ENCODE data around the gene CTNNA2. TPM values are rescaled to one million over a fixed set of nuclear protein-coding genes. Genes with fewer than 3 reads are reported as not detected.

Gene CTNNA2
- total RNA-seq, 4 donors from 2014 or later, result 0.40 to 1.7 (median 1.5) TPM; not detected in 1

DNA sequence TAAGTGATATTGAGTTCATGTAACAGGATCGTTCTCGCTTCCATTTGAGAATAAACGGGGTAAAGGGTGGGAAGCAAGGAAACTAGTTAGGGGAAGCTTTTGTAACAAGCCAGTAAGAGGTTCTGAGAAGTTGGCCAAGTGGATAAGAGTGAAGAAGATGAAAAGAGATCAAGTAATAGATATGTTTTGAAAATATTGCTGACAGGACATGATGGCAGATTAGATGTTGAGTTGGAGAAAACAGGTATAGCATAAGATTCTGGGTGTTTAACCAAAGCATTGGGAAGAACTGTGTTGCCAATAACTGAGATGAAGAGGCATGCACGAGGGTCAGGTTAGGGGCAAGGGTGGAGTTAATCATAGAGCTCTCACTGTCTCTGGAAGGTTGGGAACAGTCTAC lies 1121.7 kb downstream of the CTNNA2 start:
- WGBS, 2 donors (ENCODE audit: low coverage in 1 of 2), result 62 to 67% methylated on average over 4 of the region's 4 CpGs
- no peak for TF ChIP-seq EP300 (IDR thresholded peaks at IDR 0.05; ENCODE audit: low read depth)
- no peak for TF ChIP-seq POLR2A (IDR thresholded peaks at IDR 0.05)
- TF ChIP-seq POLR2AphosphoS5 (IDR thresholded peaks at IDR 0.05), result no peak
- TF ChIP-seq, protein P1, sequence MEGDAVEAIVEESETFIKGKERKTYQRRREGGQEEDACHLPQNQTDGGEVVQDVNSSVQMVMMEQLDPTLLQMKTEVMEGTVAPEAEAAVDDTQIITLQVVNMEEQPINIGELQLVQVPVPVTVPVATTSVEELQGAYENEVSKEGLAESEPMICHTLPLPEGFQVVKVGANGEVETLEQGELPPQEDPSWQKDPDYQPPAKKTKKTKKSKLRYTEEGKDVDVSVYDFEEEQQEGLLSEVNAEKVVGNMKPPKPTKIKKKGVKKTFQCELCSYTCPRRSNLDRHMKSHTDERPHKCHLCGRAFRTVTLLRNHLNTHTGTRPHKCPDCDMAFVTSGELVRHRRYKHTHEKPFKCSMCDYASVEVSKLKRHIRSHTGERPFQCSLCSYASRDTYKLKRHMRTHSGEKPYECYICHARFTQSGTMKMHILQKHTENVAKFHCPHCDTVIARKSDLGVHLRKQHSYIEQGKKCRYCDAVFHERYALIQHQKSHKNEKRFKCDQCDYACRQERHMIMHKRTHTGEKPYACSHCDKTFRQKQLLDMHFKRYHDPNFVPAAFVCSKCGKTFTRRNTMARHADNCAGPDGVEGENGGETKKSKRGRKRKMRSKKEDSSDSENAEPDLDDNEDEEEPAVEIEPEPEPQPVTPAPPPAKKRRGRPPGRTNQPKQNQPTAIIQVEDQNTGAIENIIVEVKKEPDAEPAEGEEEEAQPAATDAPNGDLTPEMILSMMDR (IDR thresholded peaks at IDR 0.05), result no peak
- H3K27me3 ChIP-seq, result no peaks in the 10 kb centered on the region
- intact Hi-C loops (cut with DNase I; ENCODE audit: low total_unique reads), result no loop called here
- no peak overlapping the region for H3K4me3 ChIP-seq
- H3K4me1 ChIP-seq, result no peaks in the 10 kb centered on the region
- H3K9me3 ChIP-seq, result no peaks in the 10 kb centered on the region
- in situ Hi-C loops (cut with MboI; ENCODE audit: low pct_ligation_motif_present in 1 of 4, low pct_unique_long_range_greater_than_20kb in 1 of 4, low sequenced_read_pairs in 3 of 4), result no loop called here
- no peak overlapping the region for H3K27ac ChIP-seq
- no peaks in the 10 kb centered on the region for H3K36me3 ChIP-seq
- no peak for DNase-seq

DNA sequence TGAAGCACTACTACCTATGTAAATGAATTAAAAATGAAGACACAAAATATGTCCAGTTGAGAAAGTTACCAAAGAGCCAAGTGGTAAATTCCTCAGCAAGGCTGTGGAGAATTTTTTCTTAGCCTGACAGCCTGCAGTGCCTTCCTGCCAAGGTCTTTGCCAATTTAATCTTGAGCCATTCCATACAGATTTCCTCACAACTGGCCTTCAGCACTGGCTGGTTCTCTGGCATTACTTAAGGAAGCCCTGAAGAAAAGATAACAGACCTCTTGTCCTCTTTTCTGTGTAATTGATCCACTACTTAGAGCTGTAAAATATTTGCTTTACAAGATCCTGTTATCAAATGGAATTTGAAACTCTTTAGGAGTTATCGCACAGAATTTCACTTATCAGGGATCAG lies 1125.9 kb downstream of the CTNNA2 start:
- intact Hi-C loops (cut with DNase I; ENCODE audit: low total_unique reads) (no loop called here), in situ Hi-C loops (cut with MboI; ENCODE audit: low pct_ligation_motif_present in 1 of 4, low pct_unique_long_range_greater_than_20kb in 1 of 4, low sequenced_read_pairs in 3 of 4) (no loop called here)
- 50 to 55% methylated on average over 1 of the region's 1 CpG for WGBS, 2 donors (ENCODE audit: low coverage in 1 of 2)
- TF ChIP-seq EP300 (IDR thresholded peaks at IDR 0.05; ENCODE audit: low read depth) (no peak), POLR2AphosphoS5 (IDR thresholded peaks at IDR 0.05) (peak in 2 of 3 donors; percentile 38 to 78)
- TF ChIP-seq, protein P1 (IDR thresholded peaks at IDR 0.05), result no peak
- DNase-seq, result no peak
- no peaks in the 10 kb centered on the region for H3K4me1 ChIP-seq
- H3K4me3 ChIP-seq, result no peak overlapping the region
- no peaks in the 10 kb centered on the region for H3K27me3 ChIP-seq
- no peaks in the 10 kb centered on the region for H3K9me3 ChIP-seq
- H3K36me3 ChIP-seq, result no peaks in the 10 kb centered on the region
- H3K27ac ChIP-seq, result no peak overlapping the region

DNA sequence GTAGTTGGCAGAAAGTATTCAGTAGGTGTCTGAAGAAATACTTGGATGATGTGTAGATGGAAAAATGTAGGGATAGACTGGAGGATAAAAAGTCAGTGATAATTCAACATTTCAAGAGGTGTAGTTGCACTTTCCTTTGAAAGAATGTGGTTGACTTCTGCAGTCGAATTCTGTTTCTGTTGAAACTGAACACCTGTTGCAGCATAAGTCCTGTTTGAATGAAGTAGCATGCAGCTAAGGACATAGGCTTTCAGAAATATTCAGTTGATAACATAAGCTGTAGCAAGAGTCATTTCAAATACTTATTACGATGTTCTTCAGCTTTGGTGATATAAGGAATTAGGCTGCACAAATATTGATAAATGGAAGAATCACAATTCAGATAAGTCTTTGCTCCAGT lies 1129.6 kb downstream of the CTNNA2 start:
- Histone ChIP-seq H3K4me1 (no peaks in the 10 kb centered on the region), H3K4me3 (no peak overlapping the region), H3K9me3 (no peaks in the 10 kb centered on the region), H3K27ac (no peak overlapping the region), H3K36me3 (no peaks in the 10 kb centered on the region), H3K27me3 (no peaks in the 10 kb centered on the region)
- in situ Hi-C loops (cut with MboI; ENCODE audit: low pct_ligation_motif_present in 1 of 4, low pct_unique_long_range_greater_than_20kb in 1 of 4, low sequenced_read_pairs in 3 of 4) (no loop called here), intact Hi-C loops (cut with DNase I; ENCODE audit: low total_unique reads) (no loop called here)
- WGBS, 2 donors (ENCODE audit: low coverage in 1 of 2), result 71 to 72% methylated on average over 2 of the region's 2 CpGs
- no peak for DNase-seq
- TF ChIP-seq POLR2A (IDR thresholded peaks at IDR 0.05) (no peak), POLR2AphosphoS5 (IDR thresholded peaks at IDR 0.05) (no peak), EP300 (IDR thresholded peaks at IDR 0.05; ENCODE audit: low read depth) (no peak)
- TF ChIP-seq, protein P1 (IDR thresholded peaks at IDR 0.05), result no peak

DNA sequence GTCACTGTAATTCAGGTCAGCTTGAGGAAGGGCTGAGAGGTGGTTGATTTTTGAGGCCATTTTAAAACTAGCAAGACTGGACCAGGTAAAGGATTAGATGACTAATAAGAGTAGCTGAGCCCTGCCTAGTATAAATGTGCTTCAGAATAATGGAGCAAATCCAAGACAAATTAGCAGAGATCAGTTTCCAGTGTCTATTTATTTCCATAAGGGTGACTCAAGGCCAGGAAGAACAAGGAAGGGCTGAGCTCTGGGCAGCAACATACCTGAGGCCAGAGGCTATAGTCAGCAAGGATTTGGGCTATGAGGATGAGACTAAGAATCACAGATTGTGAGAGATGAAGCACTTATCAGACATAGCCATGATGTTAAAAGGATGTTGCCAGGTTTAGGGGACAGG lies 1130.7 kb downstream of the CTNNA2 start:
- H3K4me1 ChIP-seq, result no peaks in the 10 kb centered on the region
- no peak for DNase-seq
- no peak overlapping the region for H3K4me3 ChIP-seq
- in situ Hi-C loops (cut with MboI; ENCODE audit: low pct_ligation_motif_present in 1 of 4, low pct_unique_long_range_greater_than_20kb in 1 of 4, low sequenced_read_pairs in 3 of 4), result no loop called here
- no peaks in the 10 kb centered on the region for H3K27me3 ChIP-seq
- no peak overlapping the region for H3K27ac ChIP-seq
- no peaks in the 10 kb centered on the region for H3K36me3 ChIP-seq
- TF ChIP-seq EP300 (IDR thresholded peaks at IDR 0.05; ENCODE audit: low read depth) (no peak), POLR2A (IDR thresholded peaks at IDR 0.05) (no peak), POLR2AphosphoS5 (IDR thresholded peaks at IDR 0.05) (no peak)
- TF ChIP-seq, protein P1 (IDR thresholded peaks at IDR 0.05), result no peak
- H3K9me3 ChIP-seq, result no peaks in the 10 kb centered on the region
- intact Hi-C loops (cut with DNase I; ENCODE audit: low total_unique reads), result no loop called here

All from transverse colon (tissue), 4 donors.